ENCODE measurements around the gene CAGE1. TPM values are rescaled to one million over a fixed set of nuclear protein-coding genes. Genes with fewer than 3 reads are reported as not detected.
A peak's percentile ranks its signal among the peaks of the same experiment; 100 is the strongest.
"Not testable (repeated sequence)": the region's sequence is repeated elsewhere in the genome, so short reads cannot be mapped to it uniquely, and the experiment has no call there.

The CAGE1 gene
- total RNA-seq, 3 donors from 2014 or later: 0.09 TPM; not detected in 2

DNA sequence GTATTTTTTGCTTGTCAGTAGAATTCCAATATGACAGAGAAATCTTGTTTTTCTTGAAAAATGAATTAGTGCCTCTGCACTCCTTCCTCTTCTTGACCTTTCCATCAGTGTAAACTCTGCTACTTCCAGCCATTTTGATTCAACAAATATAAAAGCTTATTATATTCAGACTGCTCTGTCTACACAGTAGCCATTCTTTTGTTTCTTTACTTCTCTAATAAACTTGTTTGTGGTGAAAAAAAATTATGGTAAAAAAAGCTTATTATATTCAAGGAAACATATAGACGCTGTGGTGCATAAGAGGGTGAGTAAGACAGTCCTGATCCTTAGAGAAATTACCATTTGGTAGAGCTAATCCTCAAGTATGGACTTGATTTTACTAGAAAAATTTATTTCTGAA lies 11.6 kb downstream of the CAGE1 start:
- no peaks in the 10 kb centered on the region for H3K36me3 ChIP-seq (ENCODE audit: low read depth)
- no peaks in the 10 kb centered on the region for H3K9me3 ChIP-seq
- intact Hi-C loops (cut with DNase I, micrococcal nuclease): no loop called here
- ATAC-seq (no peak), DNase-seq (no peak)
- H3K4me3 ChIP-seq: no peak overlapping the region
- no peaks in the 10 kb centered on the region for H3K4me1 ChIP-seq (ENCODE audit: low read depth)
- TF ChIP-seq, protein P1, sequence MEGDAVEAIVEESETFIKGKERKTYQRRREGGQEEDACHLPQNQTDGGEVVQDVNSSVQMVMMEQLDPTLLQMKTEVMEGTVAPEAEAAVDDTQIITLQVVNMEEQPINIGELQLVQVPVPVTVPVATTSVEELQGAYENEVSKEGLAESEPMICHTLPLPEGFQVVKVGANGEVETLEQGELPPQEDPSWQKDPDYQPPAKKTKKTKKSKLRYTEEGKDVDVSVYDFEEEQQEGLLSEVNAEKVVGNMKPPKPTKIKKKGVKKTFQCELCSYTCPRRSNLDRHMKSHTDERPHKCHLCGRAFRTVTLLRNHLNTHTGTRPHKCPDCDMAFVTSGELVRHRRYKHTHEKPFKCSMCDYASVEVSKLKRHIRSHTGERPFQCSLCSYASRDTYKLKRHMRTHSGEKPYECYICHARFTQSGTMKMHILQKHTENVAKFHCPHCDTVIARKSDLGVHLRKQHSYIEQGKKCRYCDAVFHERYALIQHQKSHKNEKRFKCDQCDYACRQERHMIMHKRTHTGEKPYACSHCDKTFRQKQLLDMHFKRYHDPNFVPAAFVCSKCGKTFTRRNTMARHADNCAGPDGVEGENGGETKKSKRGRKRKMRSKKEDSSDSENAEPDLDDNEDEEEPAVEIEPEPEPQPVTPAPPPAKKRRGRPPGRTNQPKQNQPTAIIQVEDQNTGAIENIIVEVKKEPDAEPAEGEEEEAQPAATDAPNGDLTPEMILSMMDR (IDR thresholded peaks at IDR 0.05): no peak

DNA sequence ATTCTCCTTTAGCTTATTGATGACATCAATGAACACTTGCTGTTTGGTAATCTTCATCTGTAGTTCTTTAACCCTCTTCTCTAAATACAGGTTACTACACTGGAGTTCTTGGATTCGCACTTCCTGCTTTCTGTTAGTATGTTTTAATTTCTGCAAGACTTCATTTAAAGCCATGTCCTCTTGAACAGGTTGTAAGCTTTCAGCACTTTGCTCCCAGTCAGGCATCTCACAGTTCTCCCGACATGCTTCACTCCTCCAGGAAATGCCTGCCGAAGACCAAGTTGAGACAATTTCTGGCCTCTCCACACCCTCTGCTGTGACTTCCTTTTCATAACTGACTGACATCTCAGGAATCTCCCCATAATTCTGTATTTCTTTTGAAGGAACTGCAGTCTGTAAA lies 15.8 kb downstream of the CAGE1 start:
- Histone ChIP-seq H3K4me3 (no peak overlapping the region), H3K9me3 (no peaks in the 10 kb centered on the region), H3K36me3 (ENCODE audit: low read depth) (no peaks in the 10 kb centered on the region), H3K4me1 (ENCODE audit: low read depth) (no peaks in the 10 kb centered on the region)
- intact Hi-C loops (cut with DNase I, micrococcal nuclease): no loop called here
- peak; percentile 94 for ATAC-seq
- peak in 1 of 3 donors; percentile 47 for DNase-seq
- TF ChIP-seq, protein P1 (IDR thresholded peaks at IDR 0.05): no peak

DNA sequence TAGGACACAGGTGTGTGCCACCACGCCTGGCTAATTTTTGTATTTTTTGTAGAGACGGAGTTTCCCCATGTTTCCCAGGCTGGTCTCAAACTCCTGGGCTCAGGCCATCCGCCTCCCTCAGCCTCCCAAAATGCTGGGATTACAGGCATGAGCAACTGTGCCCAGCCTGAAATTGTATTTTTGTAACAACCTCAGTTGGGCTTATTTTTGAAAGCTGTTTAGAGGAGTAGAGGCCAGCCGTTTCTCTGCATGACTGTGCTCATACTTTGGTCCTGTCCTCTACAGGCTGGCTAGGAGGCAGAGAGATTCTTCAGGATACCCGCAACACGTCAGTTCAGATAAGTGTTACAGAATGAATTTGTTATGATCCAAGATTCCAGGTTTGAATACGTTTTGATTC lies 22.1 kb downstream of the CAGE1 start:
- no peak for ATAC-seq
- intact Hi-C loops (cut with DNase I, micrococcal nuclease): no loop called here

DNA sequence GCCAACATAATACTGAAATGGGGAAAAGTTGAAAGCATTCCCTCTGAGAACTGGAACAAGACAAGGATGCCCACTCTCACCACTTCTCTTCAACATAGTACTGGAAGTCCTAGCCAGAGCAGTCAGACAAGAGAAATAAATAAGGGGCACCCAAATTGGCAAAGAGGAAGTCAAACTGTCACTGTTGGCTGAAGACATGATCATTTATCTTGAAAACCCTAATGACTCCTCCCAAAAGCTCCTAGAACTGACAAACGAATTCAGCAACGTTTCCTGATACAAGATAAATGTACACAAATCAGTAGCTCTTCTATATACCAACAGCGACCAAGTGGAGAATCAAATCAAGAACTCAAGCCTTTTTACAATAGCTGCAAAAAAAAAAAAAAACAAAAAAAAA lies 37.6 kb downstream of the CAGE1 start:
- DNase-seq; intact Hi-C loops (cut with DNase I, micrococcal nuclease); ATAC-seq; H3K4me1 ChIP-seq (ENCODE audit: low read depth); H3K4me3 ChIP-seq; H3K36me3 ChIP-seq (ENCODE audit: low read depth); H3K9me3 ChIP-seq: not testable (repeated sequence)

More for the DNA sequence above, 22.1 kb downstream of the CAGE1 start:
- Histone ChIP-seq H3K36me3 (ENCODE audit: low read depth) (no peaks in the 10 kb centered on the region), H3K4me1 (ENCODE audit: low read depth) (no peaks in the 10 kb centered on the region), H3K4me3 (no peak overlapping the region), H3K9me3 (no peaks in the 10 kb centered on the region)
- DNase-seq: no peak
- TF ChIP-seq, protein P1 (IDR thresholded peaks at IDR 0.05): no peak

DNA sequence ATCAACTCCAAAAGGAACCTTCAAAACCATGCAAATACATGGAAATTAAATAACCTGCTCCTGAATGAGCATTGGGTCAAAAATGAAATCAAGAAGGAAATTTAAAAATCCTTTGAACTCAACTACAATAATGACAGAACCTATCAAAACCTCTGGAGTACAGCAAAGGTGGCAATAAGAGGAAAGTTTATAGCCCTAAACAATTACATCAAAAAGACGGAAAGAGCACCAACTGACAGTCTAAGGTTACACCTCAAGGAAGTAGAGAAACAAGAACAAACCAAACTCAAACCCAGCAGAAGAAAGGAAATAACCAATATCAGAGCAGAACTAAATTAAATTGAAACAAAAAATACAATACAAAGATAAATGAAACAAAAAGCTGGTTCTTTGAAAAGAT lies 39.0 kb downstream of the CAGE1 start:
- peak; percentile 87 for ATAC-seq
- intact Hi-C loops (cut with DNase I, micrococcal nuclease); H3K4me3 ChIP-seq; H3K4me1 ChIP-seq (ENCODE audit: low read depth); H3K36me3 ChIP-seq (ENCODE audit: low read depth); H3K9me3 ChIP-seq; DNase-seq: not testable (repeated sequence)

DNA sequence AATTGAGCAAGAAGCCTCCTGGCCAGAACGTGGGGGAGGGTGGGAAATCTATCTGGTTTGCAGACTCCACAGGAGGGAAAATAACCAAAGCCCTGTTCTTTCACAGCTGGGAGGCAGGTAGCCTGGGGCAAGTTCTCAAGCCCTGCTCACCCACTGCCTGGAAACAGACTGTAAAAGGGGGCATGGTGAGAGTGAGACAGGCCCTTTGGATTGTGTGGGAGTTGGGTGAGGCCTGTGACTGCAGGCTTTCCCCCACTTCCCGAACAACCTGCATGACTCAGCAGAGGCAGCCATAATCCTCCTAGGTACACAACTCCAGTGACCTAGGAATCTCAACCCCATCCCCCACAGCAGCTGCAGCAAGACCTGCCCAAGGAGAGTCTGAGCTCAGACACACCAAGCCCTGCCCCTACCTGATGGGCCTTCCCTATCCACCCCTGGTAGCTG lies 42.0 kb downstream of the CAGE1 start:
- H3K4me3 ChIP-seq; intact Hi-C loops (cut with DNase I, micrococcal nuclease); H3K4me1 ChIP-seq (ENCODE audit: low read depth); H3K9me3 ChIP-seq; H3K36me3 ChIP-seq (ENCODE audit: low read depth): not testable (repeated sequence)
- peak; percentile 47 to 71 (median 70) for DNase-seq
- peak; percentile 79 for ATAC-seq

DNA sequence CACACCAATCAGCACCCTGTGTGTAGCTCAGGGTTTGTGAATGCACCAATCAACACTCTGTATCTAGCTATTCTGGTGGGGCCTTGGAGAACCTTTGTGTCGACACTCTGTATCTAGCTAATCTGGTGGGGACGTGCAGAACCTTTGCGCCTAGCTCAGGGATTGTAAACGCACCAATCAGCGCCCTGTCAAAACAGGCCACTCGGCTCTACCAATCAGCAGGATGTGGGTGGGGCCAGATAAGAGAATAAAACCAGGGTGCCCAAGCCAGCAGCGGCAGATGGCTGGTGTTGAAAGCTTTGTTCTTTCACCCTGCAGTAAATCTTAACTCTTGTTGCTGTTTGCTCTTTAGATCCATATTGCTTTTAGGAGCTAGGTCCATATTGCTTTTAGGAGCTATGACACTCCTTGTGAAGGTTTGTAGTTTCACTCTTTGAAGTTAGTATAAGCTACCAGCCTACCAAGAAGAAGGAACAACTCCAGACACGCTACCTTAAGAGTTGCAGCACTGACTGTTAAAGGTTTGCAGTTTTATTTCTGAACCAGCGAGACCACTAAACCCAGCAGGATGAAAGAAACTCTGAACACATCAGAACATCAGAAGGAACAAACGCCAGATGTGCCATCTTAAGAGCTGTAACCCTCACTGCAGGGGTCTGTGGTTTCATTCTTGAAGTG lies 44.6 kb downstream of the CAGE1 start:
- intact Hi-C loops (cut with DNase I, micrococcal nuclease); H3K4me3 ChIP-seq; ATAC-seq; DNase-seq; H3K36me3 ChIP-seq (ENCODE audit: low read depth); H3K4me1 ChIP-seq (ENCODE audit: low read depth); H3K9me3 ChIP-seq: not testable (repeated sequence)

Measured in mucosa of descending colon (tissue), 3 donors.